IPS-NIHi7 (cell line): ENCODE data around the gene MTA1.

Experiments
- DNase-seq: peaks from one replicate; pipeline ENCODE4 v3.0.0; 2012; ENCODE audit warnings: mixed read lengths; ENCODE audit errors: extremely low spot score

The MTA1 gene

DNA sequence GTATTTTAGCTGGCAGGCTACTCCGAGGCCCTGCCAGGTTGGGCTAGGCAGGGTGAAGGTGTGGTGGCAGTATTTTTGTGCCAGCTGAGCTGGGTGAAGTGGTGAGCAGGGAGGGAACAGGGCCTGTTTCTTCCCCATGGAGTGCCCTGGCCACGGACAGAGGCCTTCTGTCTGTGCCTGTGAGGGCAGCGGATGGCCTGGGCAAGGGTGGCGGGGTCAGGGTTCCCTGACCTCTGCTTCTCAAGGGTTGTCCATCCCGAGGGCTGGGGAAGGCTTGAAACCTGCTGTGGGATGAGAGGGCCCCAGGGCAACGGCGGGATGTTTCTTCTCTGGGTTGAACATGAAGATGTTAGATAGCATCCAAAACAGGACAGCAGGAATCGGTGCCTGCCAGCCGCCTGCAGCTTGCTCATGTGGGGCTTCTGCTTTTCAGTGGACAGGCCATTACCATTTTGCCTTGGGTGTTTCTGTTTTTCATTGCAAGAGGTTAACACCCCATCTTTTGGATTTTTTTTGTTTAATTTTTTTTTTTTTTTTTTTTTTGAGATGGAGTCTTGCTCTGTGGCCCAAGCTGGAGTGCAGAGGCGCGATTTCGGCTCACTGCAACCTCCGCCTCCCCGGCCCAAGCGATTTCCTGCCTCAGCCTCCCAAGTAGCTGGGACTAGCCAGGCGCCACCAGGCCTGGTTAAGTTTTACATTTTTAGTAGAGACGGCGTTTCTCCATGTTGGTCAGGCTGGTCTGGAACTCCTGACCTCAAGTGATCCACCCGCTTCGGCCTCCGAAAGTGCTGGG, 3.3 kb downstream of the MTA1 start:
- DNase-seq = no peak

DNA sequence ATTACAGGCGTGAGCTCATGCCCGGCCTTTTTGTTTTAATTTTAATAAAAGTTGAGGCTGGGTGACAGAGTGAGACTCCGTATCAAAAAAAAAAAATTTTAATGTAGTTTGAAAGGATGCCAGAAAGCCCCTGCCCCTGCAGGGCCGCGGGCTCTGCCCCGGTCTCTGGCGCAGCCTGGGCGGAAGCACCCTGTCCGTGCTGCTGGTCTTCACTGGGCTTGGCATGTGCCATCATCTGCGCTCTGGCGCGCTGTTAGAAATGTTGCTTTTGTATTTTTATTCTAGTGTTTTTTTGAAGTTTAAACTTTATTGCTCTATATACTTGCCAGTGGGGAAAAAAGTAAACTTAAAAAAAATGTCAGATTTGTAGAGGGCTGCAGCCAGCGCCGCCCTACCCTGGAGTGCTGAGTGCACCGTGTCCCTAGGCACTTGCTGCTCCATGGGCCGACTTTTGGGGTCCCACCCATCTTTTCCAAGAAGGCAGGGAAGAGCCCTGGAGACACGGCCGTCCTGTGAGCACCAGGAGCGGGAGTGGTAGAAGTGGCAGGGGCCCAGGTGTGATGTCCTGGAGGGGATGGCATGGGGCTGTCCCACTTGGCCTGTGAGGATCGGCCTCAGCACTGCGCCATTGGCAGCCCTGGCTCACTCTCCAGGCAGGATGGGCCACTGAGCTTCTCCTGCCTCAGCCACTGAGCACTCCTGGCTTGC, 4.0 kb downstream of the MTA1 start:
- DNase-seq = no peak

DNA sequence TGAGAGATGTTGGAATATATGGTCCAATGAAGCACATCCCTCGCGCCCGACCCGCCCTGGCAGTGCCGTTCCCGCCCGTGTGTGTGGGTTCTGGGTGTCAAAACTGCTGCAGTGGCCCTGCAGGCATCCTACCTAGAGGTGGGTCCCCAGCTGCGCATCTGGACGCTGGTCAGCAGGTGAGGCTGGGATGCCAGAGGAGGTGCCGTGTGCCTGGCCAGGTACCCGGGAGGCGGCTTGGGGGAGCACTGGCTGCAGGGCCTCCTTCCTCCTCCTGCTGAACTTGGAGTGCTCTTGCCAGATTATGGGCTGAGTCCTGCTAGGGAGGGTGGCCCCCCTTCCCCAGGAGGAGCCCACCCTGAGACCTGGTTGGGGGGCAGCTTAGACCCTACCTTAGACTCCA, 5.2 kb downstream of the MTA1 start:
- DNase-seq = no peak

DNA sequence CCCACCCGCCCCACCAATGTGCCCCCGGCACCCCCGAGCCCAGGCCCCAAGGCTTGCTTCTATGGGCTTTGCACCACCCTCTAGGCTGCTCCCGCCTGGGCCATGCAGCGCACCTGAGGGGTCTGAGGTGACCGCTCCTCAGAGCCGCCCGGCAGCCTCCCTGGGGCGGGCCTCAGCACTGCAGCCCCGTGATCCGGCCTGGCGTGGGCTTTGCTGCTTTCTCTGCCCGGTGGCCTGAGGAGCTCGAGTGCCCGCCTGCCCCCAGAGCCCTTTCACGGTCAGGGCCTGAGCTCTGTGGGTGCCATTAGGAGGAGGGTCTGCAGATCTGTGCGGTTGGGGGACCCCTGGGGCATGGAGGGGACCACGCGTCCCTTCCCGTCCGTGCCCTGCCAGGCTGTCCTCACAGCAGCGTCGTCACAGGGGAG, 6.2 kb downstream of the MTA1 start:
- DNase-seq = no peak

DNA sequence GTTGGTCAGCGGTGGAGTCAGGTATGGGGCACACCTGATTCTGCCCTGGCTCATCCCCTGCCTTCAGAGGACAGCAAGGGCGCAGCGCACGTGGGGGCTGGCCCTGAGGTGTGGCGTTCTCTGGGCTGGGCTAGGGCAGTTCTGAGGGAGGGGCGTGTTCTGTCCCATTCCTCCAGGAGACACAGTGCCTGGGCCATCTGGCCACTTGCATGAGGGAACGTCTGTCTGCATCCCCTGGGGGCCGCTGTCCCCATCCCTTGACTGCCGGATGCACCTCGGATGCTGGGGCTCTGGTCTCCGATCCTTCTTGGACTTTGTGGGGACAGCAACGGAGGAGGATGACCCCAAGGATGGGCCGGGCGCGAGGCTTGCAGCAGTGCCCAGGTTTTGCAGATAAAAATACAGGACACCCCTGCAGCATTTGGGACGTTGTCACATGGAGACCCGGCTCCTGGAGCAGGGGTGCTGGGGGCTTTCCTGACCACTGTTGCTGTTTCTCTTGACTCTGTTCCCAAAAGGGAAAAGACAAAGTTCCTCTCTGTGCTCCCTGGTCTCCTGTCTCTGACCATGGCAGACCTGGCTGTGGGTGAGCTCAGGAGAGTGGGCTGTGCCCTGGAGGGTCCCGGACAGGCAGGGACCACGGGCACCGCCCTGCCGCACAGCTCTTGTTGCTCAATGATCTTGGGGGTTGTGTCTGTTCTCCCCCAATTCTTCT, 6.9 kb downstream of the MTA1 start:
- DNase-seq = no peak

DNA sequence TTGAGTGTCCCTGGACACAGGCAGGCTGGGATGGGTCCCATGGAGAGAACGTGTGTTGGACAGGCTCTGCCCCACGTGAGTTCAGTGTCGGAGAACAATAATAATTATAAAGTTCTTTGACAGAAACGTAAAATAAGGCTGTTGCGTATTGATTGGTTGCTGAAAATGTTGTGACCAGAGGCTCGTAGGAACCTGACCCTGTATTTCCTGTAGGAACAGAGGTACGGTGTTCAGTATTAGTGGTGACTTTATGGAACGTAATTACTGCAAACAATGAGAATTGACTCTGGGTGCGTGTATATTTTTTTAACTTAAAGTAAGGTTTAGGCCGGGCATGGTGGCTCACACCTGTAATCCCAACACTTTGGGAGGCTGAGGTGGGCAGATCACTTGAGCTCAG, 7.8 kb downstream of the MTA1 start:
- no peak for DNase-seq

DNA sequence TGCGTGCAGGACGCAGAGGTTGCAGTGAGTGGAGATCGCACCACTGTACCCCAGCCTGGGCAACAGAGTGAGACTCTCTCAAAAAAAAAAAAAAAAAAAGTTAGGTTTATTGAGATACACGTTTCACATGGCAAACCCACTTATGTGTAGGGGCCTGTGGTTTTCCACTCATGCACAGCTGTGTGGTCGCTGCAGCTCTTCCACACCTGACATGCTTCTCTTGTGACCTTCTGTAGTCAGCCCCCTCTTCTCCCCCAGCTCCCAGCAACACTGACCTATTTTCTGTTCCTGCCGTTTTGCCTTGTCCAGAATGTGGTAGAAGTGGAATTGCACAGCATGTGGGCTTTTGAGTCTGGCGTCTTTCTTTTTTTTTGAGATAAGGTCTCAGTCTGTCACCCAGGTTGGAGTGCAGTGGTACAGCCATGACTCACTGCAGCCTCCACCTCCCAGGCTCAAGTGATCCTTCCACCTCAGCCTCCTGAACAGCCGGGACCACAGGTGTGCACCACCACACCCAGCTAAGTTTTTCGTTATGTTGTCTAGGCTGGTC, 8.4 kb downstream of the MTA1 start:
- DNase-seq = no peak

DNA sequence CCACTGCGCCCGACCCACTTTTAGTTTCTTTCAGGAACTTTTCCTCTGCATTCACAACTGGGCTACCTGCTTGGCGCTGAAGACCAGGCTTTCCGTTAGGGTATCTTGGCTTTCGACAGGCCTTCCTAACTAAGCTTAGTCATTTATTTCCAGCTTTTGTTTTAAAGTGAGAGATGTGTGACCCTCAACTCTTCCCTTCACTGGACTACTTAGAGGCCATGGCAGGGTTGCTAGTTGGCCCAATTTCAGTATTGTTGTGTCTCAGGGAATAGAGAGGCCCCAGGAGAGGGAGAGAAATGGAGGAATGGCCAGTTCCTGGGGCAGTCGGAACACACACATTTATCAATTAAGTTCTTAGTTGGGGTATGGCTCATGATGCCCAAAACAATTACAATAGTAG, 10.4 kb downstream of the MTA1 start:
- DNase-seq = no peak

DNA sequence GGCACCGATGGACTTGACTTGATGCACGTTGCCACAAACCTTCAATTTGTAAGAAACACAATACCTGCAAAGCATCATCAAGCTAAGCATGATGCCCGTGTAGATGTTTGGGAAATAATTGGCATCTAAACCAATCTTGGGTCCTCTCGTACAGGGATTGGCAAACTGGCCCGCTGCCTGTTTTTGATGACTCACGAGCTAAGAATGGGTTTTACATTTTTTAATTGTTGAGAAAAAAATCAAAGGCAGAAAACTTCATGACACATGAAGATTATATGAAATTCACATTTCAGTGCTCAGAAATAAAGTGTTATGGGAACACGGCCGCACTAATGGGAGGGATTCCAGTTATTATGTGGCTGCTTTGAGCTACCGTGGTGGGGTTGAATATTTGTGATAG, 10.9 kb downstream of the MTA1 start:
- no peak for DNase-seq

DNA sequence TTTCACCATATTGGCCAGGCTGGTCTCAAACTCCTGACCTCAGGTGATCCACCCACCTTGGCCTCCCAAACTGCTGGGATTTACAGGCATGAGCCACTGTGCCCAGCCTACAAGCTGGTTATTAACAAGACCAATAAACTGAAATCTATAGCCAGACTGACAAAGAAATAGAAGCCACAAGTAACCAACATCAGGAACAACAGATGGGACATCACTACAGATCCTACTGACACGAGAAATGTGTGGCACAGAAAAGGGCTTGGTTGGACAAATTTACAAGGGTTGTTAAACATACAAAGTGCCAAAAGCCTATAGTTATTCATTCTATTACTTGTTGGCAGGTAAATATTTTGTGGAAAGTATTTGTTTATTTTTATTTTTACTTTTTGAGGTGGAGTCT, 11.6 kb downstream of the MTA1 start:
- no peak for DNase-seq

DNA sequence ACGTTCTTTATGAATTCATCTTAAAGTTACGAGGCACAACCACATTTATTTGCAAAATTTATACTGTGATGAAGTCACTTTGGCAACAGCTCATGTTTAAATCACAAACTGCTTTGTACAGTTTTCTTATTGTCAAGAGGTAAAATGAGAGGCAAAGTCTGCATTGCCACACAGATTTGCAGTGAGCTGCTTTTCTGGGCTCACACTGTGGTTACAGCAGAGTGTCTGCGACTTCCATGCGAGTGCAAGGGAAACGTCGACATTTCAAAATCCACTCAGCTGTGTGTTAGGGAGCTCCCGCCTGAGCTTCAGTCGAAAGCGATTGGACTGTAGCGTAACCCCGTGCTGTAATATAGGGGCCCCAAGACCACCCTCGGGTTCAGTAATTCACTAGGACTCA, 13.0 kb downstream of the MTA1 start:
- DNase-seq = no peak

DNA sequence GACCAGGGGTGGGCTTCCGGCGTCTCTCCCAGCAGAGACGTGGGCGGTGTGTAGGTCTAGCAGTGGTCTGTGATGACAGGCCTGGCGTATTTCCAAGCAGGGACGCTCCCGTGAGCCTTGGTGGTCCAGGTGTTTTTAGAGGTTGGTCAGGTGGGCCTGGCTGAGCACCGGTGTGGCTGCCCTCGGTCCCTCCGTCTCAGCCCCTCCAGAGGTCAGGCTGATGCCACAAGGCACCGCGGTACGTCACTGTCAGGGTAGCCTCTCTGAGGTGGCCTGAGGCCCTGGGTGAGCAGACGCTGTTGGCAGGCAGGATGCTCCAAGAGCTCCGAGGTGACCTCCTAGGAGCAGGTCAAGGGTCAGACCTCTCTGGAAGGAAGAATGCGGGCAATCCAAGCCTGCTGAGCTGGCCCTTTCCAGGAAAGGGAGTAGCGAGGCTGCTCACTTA, 13.6 kb downstream of the MTA1 start:
- DNase-seq = no peak

DNA sequence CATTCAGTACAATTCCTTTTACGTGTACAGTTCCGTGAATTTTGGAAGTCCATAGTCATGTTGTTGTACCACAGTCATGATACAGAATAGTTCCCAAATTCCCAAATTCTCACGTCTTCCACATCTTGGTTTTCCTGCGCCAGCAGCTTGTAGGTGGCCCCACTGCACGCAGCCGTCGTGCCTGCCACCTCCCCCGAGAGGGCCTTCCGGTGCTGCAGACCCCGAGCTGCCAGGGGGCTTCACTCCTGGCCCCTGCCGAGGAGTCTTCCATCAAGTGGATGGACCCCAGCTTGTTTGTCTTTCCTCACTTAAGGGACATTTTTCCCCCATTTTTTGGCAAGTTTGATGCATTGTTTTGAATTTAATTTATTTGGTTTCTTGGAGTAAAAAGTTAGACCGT, 16.8 kb downstream of the MTA1 start:
- DNase-seq = no peak

DNA sequence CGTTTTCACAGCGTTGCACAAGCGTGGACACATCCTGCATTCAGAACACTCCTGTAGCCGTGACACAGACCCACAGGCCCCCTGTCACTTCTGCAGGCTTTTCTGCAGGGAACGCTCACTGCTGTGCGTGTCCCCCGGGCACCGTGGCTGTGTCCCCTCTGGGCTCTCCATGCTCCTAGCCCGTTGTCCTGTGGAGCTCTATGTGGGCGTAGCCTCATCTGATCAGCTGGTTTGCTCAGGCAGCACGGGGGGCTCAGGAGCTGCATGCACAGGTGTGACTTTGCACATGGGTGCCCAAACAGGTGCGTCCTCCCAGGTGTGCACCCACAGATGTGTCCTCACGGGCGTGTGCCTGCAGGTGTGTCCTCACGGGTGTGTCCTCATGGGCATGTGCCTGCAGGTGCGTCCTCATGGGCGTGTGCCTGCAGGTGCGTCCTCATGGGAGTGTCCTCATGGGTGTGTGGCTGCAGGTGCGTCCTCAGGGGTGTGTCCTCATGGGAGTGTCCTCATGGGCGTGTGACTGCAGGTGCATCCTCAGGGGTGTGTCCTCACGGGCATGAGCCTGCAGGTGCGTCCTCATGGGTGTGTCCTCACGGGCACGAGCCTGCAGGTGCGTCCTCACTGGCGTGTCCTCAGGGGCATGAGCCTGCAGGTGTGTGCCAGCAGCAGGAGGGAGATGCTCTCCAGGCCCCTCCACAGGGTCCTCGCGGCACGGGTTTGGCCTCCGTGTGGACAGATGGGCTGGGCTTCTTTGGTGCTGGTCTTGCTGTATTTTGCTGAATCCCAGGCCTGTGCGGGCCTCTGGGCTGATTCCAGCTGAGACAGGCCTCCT, 17.5 kb downstream of the MTA1 start:
- no peak for DNase-seq

DNA sequence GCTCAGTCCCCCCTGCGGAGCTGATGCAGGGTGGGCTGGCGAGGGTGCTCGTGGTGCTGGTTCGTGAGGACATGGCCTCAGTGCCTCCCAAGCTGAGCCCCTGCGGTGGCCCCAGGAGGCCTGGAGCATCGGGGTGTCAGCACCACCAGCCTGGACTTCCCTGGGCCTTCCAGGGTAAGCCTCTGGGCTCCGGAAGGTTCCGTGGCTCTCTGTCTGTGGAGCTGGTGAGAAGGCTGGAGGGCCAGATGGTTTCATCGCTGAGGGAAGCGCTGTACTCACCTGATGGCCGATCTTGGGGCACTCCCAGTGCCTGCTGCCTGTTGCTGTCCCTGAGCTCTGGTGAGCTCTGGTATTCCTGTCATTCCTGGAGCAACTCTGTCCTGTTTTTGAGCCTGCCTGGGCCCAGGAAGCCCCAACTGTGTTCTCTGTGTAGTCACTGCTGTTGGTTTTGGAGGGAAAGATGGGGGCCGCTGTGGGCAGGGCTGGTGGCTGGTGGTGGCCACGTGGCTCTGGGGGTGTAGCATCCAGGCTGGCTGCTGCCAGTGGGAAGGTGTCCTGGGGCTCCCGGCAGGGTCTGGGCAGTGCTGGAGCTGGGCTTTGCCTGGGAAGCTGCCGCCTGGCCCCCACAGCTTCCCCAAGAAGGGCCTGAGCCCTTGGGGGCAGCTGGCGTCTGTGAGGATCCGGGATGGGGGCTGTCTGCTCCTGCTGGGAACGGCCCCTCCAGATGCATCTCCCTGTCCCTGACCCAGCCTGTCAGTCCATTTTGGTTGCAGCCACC, 18.3 kb downstream of the MTA1 start:
- no peak for DNase-seq

DNA sequence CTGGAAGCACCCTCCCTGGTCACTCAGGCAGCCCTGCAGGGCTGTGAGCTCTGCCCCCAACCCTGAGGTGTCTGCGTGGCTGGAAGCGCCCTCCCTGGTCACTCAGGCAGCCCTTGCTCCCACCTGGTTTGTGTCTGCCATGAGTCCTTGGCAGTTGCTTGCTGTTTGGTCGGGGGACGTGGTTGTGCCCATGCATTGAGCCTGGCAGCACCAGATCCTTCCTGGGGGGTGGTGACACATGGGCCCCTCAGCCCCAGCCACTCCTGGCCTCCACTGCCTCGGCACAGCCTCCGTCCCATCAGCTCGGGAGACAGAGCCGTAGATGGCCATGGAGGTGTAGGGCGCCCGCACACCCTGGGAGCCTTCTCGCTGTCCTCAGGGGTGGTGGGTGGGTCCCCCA, 19.6 kb downstream of the MTA1 start:
- no peak for DNase-seq

DNA sequence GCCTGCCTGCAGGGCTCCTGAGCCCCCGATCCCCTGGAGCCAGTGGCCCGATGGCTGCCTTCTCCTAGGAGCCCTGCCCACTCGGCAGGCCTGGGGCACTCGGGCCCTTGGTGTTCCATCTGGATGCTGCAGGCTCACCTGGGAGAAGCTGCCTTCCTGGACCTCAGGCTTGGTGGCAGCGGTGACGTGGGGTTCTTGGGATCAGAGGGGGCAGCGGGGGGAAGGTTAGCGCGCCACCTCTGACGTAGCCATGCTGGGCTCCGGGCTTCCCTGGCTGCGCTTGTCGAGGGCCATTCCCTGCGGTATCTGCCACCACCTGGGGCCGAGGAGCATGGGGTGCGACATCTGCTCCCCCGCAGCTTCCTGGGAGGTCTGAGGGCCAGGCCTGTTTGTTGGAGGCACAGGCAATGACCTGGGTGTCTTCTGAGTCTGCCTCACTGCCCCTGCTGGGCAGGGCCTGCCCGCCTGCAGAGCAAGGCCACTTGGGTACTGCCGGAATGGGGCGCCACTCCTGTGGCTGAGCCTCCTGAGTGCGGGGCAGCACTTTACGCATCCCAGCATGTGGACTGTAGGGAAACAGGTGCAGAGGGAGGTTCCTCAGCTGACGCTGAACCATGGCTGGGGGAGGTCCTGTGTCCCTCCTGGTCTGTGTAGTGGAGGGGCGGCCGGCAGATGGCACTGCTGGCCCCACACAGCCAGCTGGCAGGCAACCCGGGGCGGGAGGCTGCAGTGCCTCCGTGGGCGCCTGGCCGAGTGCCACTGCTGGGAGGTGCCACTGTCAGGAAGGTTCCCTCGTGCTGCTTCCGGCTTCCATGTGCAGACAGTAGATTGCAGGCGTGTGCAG, 20.3 kb downstream of the MTA1 start:
- no peak for DNase-seq

DNA sequence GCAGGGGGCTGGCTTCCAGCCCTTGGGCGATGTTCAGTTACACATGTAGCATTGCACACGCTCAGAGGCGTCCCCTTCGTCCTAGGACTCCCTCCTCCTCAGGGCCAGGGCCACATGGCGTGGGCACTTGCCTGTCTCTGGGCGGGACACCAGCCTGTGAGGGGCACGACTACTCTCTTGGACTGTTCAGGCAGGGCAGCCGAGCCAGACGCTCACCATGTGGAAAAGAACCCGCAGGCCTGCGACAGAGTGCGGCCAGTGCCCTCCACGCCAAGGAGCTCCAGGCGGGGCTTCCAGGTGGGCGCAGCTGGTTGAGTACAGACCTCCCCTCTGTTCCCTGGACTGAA, 20.9 kb downstream of the MTA1 start:
- DNase-seq = no peak

DNA sequence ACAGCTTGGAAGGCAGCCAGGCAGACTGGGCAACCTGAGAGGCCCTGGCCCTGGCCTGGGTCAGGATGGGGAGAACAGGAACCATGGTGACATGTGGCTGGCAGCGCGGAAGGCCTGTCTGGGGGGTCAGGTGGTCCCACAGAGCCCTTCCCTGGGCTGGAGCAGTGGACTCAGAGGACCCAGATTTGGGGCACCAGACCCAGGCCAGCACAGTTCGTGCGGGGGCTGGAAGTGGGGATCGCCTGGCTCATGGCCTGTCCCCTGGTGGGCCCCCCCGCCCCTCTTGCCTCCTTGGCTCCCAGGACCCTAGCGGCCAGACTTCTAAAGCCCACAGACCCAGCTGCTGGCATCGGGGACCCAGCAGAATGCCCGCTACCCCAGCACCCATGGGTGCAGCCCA, 21.4 kb downstream of the MTA1 start:
- DNase-seq = no peak

DNA sequence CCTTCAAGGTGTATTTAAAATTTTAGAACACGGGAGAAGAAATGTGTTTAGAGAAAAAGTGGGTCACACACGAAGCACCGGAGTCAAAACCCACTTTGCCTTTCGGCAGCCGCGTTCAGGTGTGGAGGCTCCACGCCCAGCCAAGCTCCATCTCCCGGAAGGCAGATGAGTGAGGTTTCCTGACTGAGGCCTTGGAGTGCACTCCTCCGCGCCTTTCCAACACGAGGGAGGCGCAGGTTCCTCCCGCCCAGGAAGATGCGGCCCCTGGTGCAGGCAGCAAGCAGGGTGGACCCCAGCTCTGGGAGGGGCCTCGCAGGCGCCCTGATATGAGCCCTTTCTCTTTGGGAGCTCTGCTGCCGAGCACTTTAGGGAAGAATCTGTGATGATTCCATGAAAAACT, 22.5 kb downstream of the MTA1 start:
- DNase-seq = no peak
